Ovary (tissue), 3 donors: ENCODE data around the gene OR2J2.

ENCODE experiments used
- EP300 ChIP-seq: sonication (generic); formaldehyde crosslinking; IDR thresholded peaks from one replicate; pipeline ENCODE4 v1.6.1; 2017; ENCODE audit warnings: antibody characterized with exemption
- POLR2A ChIP-seq: fragments of 450-650 bp; IDR thresholded peaks from one replicate; pipeline ENCODE4 v1.6.1; 2017; ENCODE audit warnings: antibody characterized with exemption, mild to moderate bottlenecking, moderate library complexity
- TF ChIP-seq, protein P1 (sequence below), 3 donors: fragments of 450-650 bp in 2 of 3; fragments of 200-600 bp in 1 of 3; IDR thresholded peaks; one replicate each; pipeline versions ENCODE4 v1.5.1 to v1.8.0; 2016 to 2022; ENCODE audit warnings: antibody characterized with exemption in 3 of 3, mild to moderate bottlenecking in 1 of 3
- donor health status: DM: no; HTN: no; CAD: no.

DNA sequence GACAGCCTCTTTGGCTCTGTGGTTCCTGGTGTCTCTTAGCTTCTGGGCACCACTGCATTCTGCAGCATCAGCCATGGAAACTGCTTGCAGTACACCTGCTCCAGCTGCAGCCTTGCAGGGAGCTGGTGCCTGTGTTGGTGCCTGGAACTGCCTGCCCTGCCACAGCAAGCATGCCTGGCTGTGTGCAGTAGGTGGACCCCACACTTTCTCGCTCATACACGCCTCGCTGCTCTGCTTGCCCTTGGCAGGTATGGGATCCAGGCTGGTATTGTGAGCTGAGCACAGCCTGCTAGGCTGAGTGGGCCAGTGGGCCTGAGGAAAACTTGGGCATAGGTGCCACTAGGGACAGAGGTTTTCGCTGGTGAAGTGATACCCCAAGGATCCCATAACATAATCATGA lies 40.1 kb upstream of the OR2J2 start:
- TF ChIP-seq, protein P1, sequence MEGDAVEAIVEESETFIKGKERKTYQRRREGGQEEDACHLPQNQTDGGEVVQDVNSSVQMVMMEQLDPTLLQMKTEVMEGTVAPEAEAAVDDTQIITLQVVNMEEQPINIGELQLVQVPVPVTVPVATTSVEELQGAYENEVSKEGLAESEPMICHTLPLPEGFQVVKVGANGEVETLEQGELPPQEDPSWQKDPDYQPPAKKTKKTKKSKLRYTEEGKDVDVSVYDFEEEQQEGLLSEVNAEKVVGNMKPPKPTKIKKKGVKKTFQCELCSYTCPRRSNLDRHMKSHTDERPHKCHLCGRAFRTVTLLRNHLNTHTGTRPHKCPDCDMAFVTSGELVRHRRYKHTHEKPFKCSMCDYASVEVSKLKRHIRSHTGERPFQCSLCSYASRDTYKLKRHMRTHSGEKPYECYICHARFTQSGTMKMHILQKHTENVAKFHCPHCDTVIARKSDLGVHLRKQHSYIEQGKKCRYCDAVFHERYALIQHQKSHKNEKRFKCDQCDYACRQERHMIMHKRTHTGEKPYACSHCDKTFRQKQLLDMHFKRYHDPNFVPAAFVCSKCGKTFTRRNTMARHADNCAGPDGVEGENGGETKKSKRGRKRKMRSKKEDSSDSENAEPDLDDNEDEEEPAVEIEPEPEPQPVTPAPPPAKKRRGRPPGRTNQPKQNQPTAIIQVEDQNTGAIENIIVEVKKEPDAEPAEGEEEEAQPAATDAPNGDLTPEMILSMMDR (IDR thresholded peaks at IDR 0.05), result no peak
- no peak for TF ChIP-seq POLR2A
- no peak for TF ChIP-seq EP300
